K562 (cell line): Measurements from ENCODE around the gene ATP6V1G1. TPM values are rescaled to one million over a fixed set of nuclear protein-coding genes. Genes with fewer than 3 reads are reported as not detected.

Experiments used
- ATF7 ChIP-seq: fragments of 450-650 bp; IDR thresholded peaks from 2 replicates; pipeline ENCODE4 v1.7.1; 2014; ENCODE audit warnings: mild to moderate bottlenecking, moderate library complexity
- BACH1 ChIP-seq: fragments of 200-800 bp; sonication (Bioruptor generic); IDR thresholded peaks from 2 replicates; pipeline ENCODE4 v1.6.1; 2016; ENCODE audit warnings: missing genetic modification characterization, missing compliant biosample characterization
- BMI1 ChIP-seq: fragments of 150-350 bp; IDR thresholded peaks from 2 replicates; pipeline ENCODE4 v1.6.1; 2014; ENCODE audit warnings: low read length
- CREM ChIP-seq: IDR thresholded peaks from 2 replicates; pipeline ENCODE4 v1.6.1; 2014; ENCODE audit warnings: antibody characterized with exemption, low read depth
- ETS2 ChIP-seq: IDR thresholded peaks from 2 replicates; pipeline ENCODE4 v1.6.1; 2016; ENCODE audit warnings: borderline replicate concordance, missing genetic modification characterization, mild to moderate bottlenecking, moderate library complexity, missing compliant biosample characterization; ENCODE audit not compliant: poor library complexity, severe bottlenecking
- GTF2F1 ChIP-seq: IDR thresholded peaks from 2 replicates; pipeline ENCODE4 v1.6.1; 2011; ENCODE audit warnings: low read depth, low read length, improper control_type of control experiment
- KAT2B ChIP-seq: IDR thresholded peaks from one replicate; pipeline ENCODE4 v1.6.1; 2012; ENCODE audit warnings: low read depth, mild to moderate bottlenecking, control low read depth, inconsistent platforms, low read length, moderate library complexity
- MTF1 ChIP-seq: fragments of 250-450 bp; sonication (Bioruptor Pico); IDR thresholded peaks from 2 replicates; pipeline ENCODE4 v1.9.0; 2021; ENCODE audit warnings: moderate library complexity, mild to moderate bottlenecking, inconsistent platforms, borderline replicate concordance
- PPARD ChIP-seq: fragments of 250-450 bp; sonication (Bioruptor Pico); IDR thresholded peaks from 2 replicates; pipeline ENCODE4 v1.8.0; 2022; ENCODE audit warnings: inconsistent platforms, mild to moderate bottlenecking, moderate library complexity
- RB1 ChIP-seq: fragments of 450-650 bp; IDR thresholded peaks from 2 replicates; pipeline ENCODE4 v1.6.1; 2017; ENCODE audit warnings: low read depth, mild to moderate bottlenecking
- SLC30A9 ChIP-seq: fragments of 250-450 bp; sonication (Bioruptor Pico); IDR thresholded peaks from 2 replicates; pipeline ENCODE4 v1.8.0; 2022; ENCODE audit warnings: mild to moderate bottlenecking, moderate library complexity
- SREBF2 ChIP-seq: sonication (generic); formaldehyde crosslinking; IDR thresholded peaks from 2 replicates; pipeline ENCODE4 v1.4.0; 2020; ENCODE audit warnings: mild to moderate bottlenecking, missing genetic modification reagents
- STAT5A ChIP-seq: IDR thresholded peaks from 2 replicates; pipeline ENCODE4 v1.6.1; 2012; ENCODE audit warnings: low read length, inconsistent platforms, borderline replicate concordance
- STAT5B ChIP-seq: fragments of 250-450 bp; sonication (Bioruptor Pico); IDR thresholded peaks from 2 replicates; pipeline ENCODE4 v1.8.0; 2021; ENCODE audit warnings: mild to moderate bottlenecking, inconsistent platforms
- TAL1 ChIP-seq: fragments of 450-650 bp; IDR thresholded peaks from 2 replicates; pipeline ENCODE4 v1.6.1; 2016; ENCODE audit warnings: mild to moderate bottlenecking
- TOE1 ChIP-seq, 2 experiments: fragments of 450-650 bp in 1 of 2; sonication (generic) in 1 of 2; formaldehyde crosslinking in 1 of 2; IDR thresholded peaks; 2 replicates each; pipeline versions ENCODE4 v1.7.1 to v1.8.0; 2016 to 2022; ENCODE audit warnings: borderline replicate concordance in 2 of 2, mild to moderate bottlenecking in 2 of 2, antibody characterized with exemption in 1 of 2, inconsistent platforms in 1 of 2, low read depth in 1 of 2, missing genetic modification reagents in 1 of 2, moderate library complexity in 1 of 2
- XRCC3 ChIP-seq: fragments of 450-650 bp; IDR thresholded peaks from 2 replicates; pipeline ENCODE4 v1.6.1; 2017; ENCODE audit warnings: mild to moderate bottlenecking, moderate library complexity
- ZFP36 ChIP-seq: fragments of 150-350 bp; IDR thresholded peaks from 2 replicates; pipeline ENCODE4 v1.6.1; 2018; ENCODE audit warnings: low read length, low read depth; ENCODE audit not compliant: partially characterized antibody
- ZNF175 ChIP-seq: fragments of 200-800 bp; sonication (Bioruptor generic); IDR thresholded peaks from 2 replicates; pipeline ENCODE4 v1.6.1; 2016; ENCODE audit warnings: low read depth, mild to moderate bottlenecking, missing genetic modification characterization, missing compliant biosample characterization
- ZNF184 ChIP-seq: sonication (generic); formaldehyde crosslinking; IDR thresholded peaks from 2 replicates; pipeline ENCODE4 v1.5.0; 2020; ENCODE audit warnings: missing genetic modification reagents
- polyA plus RNA-seq, 8 experiments: library from polyadenylated mRNA; depleted of rRNA in 4 of 8; stranded (reverse) in 5 of 8; unstranded in 3 of 8; fragments of >200 nt; fragmentation: Nextera tagmentation in 2 of 8; fragmentation: Illumina TruSeq in 1 of 8; extraction: Ambion mirVana in 2 of 8; extraction: Trizol in 1 of 8; gene quantifications; 2 replicates each; pipeline versions ENCODE4 v1.2.1 to v1.2.3, GENCODE V29; 2011 to 2014; ENCODE audit warnings: inconsistent platforms in 1 of 8, missing spikeins in 1 of 8
- total RNA-seq, 7 experiments: library from RNA; depleted of rRNA in 6 of 7; stranded (reverse); fragments of >200 nt in 6 of 7; fragmentation: Illumina TruSeq in 2 of 7; extraction: Trizol in 2 of 7; gene quantifications; 2 replicates each; pipeline versions ENCODE4 v1.2.1 to v1.2.3, GENCODE V29; 2011 to 2021; ENCODE audit warnings: low replicate concordance in 1 of 7
- TF ChIP-seq, protein P1 (sequence below): fragments of 450-650 bp; IDR thresholded peaks from 2 replicates; pipeline ENCODE4 v1.6.1; 2016; ENCODE audit warnings: low read depth, mild to moderate bottlenecking, moderate library complexity
- TF ChIP-seq, protein P2 (sequence below), 2 experiments: IDR thresholded peaks; 2 replicates each; pipeline ENCODE4 v1.6.1; 2011; ENCODE audit warnings: borderline replicate concordance in 1 of 2, control low read depth in 1 of 2, low read depth in 1 of 2, low read length in 1 of 2, mild to moderate bottlenecking in 1 of 2, mixed read lengths in 1 of 2, moderate library complexity in 1 of 2; ENCODE audit not compliant: insufficient read depth in 1 of 2, insufficient read length in 1 of 2, poor library complexity in 1 of 2, severe bottlenecking in 1 of 2; ENCODE audit errors: extremely low read depth in 1 of 2
- TF ChIP-seq, protein P3 (sequence below): fragments of 450-650 bp; IDR thresholded peaks from 2 replicates; pipeline ENCODE4 v1.6.1; 2018; ENCODE audit not compliant: partially characterized antibody

Gene ATP6V1G1
- total and polyA plus RNA-seq, 9 of the 15 experiments (the other 6 are each of a cell fraction or from before 2014, with no cell fraction given), result 88.4 to 492 (median 193) TPM

DNA sequence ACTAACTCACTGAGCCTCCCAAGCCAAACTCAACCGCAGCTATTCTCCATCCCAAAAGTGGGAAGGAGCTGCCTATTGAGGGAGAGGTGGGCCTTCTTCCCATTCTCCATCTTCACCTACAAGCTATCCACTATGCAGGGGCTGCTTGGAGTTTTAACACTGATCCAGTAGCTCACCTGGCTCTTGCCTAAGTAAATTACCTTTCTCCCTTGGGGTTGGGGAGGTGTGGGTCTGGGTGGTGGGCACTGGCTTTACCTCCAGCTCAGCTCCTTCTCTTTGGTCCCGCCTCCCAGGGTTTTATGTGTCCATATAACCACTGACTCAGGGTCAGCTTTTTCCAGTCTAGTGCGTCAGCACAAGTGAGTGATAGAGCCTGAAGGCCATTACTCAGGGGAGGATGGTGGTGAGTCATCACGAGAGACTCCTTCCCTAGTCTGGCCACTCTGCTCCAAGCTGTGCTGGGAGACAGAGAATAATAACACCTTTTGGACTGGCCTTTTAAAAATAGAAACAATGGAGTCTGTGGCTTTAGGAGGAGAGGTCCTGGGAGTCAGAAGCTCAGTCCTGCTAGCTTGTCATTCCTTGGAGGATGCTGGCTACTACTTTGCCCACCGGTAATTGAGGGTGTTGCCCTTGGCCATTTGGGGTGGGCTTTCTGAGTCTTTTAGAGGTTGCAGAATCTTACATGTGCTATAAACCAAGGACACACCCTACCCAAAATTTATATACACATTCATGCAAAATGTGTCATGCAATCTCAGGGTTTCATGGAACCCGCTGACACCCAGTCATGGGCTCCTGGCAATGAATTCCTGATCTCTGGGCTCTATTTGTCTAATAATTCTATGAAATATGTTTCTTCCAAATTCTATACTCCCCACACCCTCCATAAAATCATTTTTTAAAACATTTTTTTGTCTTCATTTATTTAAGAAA, 35.6 kb upstream of the ATP6V1G1 start (continued):
- TF ChIP-seq ZFP36 (no peak), ZNF175 (CRISPR knock-in tag) (no peak), PPARD (CRISPR knock-in tag) (no peak), RB1 (no peak), KAT2B (no peak), ATF7 (peak; percentile 82), XRCC3 (no peak), ZNF184 (no peak), SREBF2 (no peak), ETS2 (tag) (no peak), CREM (peak; percentile 83), GTF2F1 (no peak), TAL1 (no peak), BACH1 (tag) (peak; percentile 53; the same call in 1 of the 2 replicates), SLC30A9 (CRISPR knock-in tag) (no peak), TOE1 (IDR thresholded peaks at IDR 0.05; ENCODE audit: borderline replicate concordance) (no peak), TOE1 (CRISPR knock-in tag; IDR thresholded peaks at IDR 0.05; ENCODE audit: borderline replicate concordance, low read depth) (no peak), BMI1 (no peak), MTF1 (CRISPR knock-in tag) (no peak), STAT5A (no peak), STAT5B (CRISPR knock-in tag) (no peak)
- TF ChIP-seq, protein P1, sequence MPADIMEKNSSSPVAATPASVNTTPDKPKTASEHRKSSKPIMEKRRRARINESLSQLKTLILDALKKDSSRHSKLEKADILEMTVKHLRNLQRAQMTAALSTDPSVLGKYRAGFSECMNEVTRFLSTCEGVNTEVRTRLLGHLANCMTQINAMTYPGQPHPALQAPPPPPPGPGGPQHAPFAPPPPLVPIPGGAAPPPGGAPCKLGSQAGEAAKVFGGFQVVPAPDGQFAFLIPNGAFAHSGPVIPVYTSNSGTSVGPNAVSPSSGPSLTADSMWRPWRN, result no peak
- TF ChIP-seq, protein P2, sequence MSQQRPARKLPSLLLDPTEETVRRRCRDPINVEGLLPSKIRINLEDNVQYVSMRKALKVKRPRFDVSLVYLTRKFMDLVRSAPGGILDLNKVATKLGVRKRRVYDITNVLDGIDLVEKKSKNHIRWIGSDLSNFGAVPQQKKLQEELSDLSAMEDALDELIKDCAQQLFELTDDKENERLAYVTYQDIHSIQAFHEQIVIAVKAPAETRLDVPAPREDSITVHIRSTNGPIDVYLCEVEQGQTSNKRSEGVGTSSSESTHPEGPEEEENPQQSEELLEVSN (IDR thresholded peaks at IDR 0.05; ENCODE audit: borderline replicate concordance in 1 of 2, extremely low read depth in 1 of 2, insufficient read depth in 1 of 2, insufficient read length in 1 of 2, low read depth in 1 of 2, low read length in 1 of 2, poor library complexity in 1 of 2, severe bottlenecking in 1 of 2), result no peak
- TF ChIP-seq, protein P3, sequence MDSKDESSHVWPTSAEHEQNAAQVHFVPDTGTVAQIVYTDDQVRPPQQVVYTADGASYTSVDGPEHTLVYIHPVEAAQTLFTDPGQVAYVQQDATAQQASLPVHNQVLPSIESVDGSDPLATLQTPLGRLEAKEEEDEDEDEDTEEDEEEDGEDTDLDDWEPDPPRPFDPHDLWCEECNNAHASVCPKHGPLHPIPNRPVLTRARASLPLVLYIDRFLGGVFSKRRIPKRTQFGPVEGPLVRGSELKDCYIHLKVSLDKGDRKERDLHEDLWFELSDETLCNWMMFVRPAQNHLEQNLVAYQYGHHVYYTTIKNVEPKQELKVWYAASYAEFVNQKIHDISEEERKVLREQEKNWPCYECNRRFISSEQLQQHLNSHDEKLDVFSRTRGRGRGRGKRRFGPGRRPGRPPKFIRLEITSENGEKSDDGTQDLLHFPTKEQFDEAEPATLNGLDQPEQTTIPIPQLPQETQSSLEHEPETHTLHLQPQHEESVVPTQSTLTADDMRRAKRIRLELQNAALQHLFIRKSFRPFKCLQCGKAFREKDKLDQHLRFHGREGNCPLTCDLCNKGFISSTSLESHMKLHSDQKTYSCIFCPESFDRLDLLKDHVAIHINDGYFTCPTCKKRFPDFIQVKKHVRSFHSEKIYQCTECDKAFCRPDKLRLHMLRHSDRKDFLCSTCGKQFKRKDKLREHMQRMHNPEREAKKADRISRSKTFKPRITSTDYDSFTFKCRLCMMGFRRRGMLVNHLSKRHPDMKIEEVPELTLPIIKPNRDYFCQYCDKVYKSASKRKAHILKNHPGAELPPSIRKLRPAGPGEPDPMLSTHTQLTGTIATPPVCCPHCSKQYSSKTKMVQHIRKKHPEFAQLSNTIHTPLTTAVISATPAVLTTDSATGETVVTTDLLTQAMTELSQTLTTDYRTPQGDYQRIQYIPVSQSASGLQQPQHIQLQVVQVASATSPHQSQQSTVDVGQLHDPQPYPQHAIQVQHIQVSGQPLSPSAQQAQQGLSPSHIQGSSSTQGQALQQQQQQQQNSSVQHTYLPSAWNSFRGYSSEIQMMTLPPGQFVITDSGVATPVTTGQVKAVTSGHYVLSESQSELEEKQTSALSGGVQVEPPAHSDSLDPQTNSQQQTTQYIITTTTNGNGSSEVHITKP, result peak; percentile 80
